ENCODE measurements around the gene KCNE1. TPM values are rescaled to one million over a fixed set of nuclear protein-coding genes. Genes with fewer than 3 reads are reported as not detected.
A peak's percentile ranks its signal among the peaks of the same experiment; 100 is the strongest.
"Not testable (repeated sequence)": the region's sequence is repeated elsewhere in the genome, so short reads cannot be mapped to it uniquely, and the experiment has no call there.

Gene KCNE1
- total RNA-seq = 0.16 TPM

GRCh38 chr21:34511787-34512455 lies at the start of gene KCNE1:
Gene KCNE1, minus strand, starts transcription at chr21:34512210. Its CDS starts 62,576 bp downstream, at chr21:34449634.
- DNase-seq = no peak

- no peak for DNase-seq
Measured at GRCh38 chr21:34561806-34562205, 49.8 kb upstream of the KCNE1 start.

GRCh38 chr21:34560609-34561008 lies 48.6 kb upstream of the KCNE1 start:
- DNase-seq = no peak

GRCh38 chr21:34560021-34560420 lies 48.0 kb upstream of the KCNE1 start:
- no peak for DNase-seq

- DNase-seq = no peak
Measured at GRCh38 chr21:34559089-34559631, 47.1 kb upstream of the KCNE1 start.

- DNase-seq = no peak
Measured at GRCh38 chr21:34558166-34558565, 46.2 kb upstream of the KCNE1 start.

- DNase-seq = no peak
Measured at GRCh38 chr21:34557261-34557660, 45.3 kb upstream of the KCNE1 start.

GRCh38 chr21:34554670-34555069 lies 42.7 kb upstream of the KCNE1 start:
- DNase-seq = not testable (repeated sequence)

GRCh38 chr21:34554227-34554626 lies 42.2 kb upstream of the KCNE1 start:
- DNase-seq = no peak

- no peak for DNase-seq
Measured at GRCh38 chr21:34553151-34553952, 41.3 kb upstream of the KCNE1 start.

GRCh38 chr21:34552360-34553098 lies 40.5 kb upstream of the KCNE1 start:
- DNase-seq = no peak

- no peak for DNase-seq
Measured at GRCh38 chr21:34550182-34550799, 38.3 kb upstream of the KCNE1 start.

- no peak for DNase-seq
Measured at GRCh38 chr21:34548781-34549376, 36.9 kb upstream of the KCNE1 start.

GRCh38 chr21:34546542-34546941 lies 34.5 kb upstream of the KCNE1 start:
- no peak for DNase-seq

- DNase-seq = peak; percentile 11
Measured at GRCh38 chr21:34545079-34545884, 33.3 kb upstream of the KCNE1 start.

GRCh38 chr21:34544032-34544496 lies 32.1 kb upstream of the KCNE1 start:
- no peak for DNase-seq

- no peak for DNase-seq
Measured at GRCh38 chr21:34543017-34543416, 31.0 kb upstream of the KCNE1 start.

- no peak for DNase-seq
Measured at GRCh38 chr21:34540206-34540605, 28.2 kb upstream of the KCNE1 start.

- DNase-seq = no peak
Measured at GRCh38 chr21:34537838-34538237, 25.8 kb upstream of the KCNE1 start.

GRCh38 chr21:34536820-34537219 lies 24.8 kb upstream of the KCNE1 start:
- no peak for DNase-seq

- DNase-seq = no peak
Measured at GRCh38 chr21:34536311-34536710, 24.3 kb upstream of the KCNE1 start.

Data from occipital lobe (tissue), 2 donors.